Vagina (tissue), 2 donors: ENCODE results near the gene NDST1. TPM values are rescaled to one million over a fixed set of nuclear protein-coding genes. Genes with fewer than 3 reads are reported as not detected.
A peak's percentile ranks its signal among the peaks of the same experiment; 100 is the strongest.

ENCODE experiments used
- DNase-seq, 2 donors: peaks; one replicate each; pipeline ENCODE4 v3.0.0-alpha.2; 2017; ENCODE audit errors: extremely low spot score in 2 of 2
- H3K27ac ChIP-seq: fragments of 200-600 bp; sonication (generic); one replicate; pipeline ENCODE4 v1.5.1; 2019
- H3K27me3 ChIP-seq: fragments of 200-600 bp; sonication (generic); one replicate; pipeline ENCODE4 v1.5.1; 2019
- H3K36me3 ChIP-seq, 2 donors: fragments of 200-600 bp; sonication (generic); one replicate each; pipeline ENCODE4 v1.5.1; 2017 to 2019
- H3K4me1 ChIP-seq: fragments of 200-600 bp; sonication (generic); one replicate; pipeline ENCODE4 v1.5.1; 2019
- H3K4me3 ChIP-seq, 2 donors: fragments of 200-600 bp; sonication (generic); 1 replicate in 1 of 2; 2 replicates in 1 of 2; pipeline ENCODE4 v1.5.1; 2016 to 2019
- H3K9me3 ChIP-seq: fragments of 200-600 bp; sonication (generic); one replicate; pipeline ENCODE4 v1.5.1; 2019
- POLR2A ChIP-seq, 2 donors: fragments of 450-650 bp; IDR thresholded peaks; one replicate each; pipeline ENCODE4 v1.6.1; 2017; ENCODE audit warnings: antibody characterized with exemption in 2 of 2, mild to moderate bottlenecking in 2 of 2, moderate library complexity in 2 of 2
- POLR2AphosphoS5 ChIP-seq, 2 donors: sonication (generic); formaldehyde crosslinking; IDR thresholded peaks; one replicate each; pipeline ENCODE4 v1.9.0; 2017; ENCODE audit warnings: antibody characterized with exemption in 2 of 2, mild to moderate bottlenecking in 2 of 2, low read depth in 1 of 2; ENCODE audit not compliant: insufficient read depth in 1 of 2
- intact Hi-C: fragments of 100-400 bp; cut with DNase I; formaldehyde crosslinking; loops from one replicate; pipeline ENCODE4 v1.15.1; 2023
- total RNA-seq: library from RNA; depleted of rRNA; stranded (reverse); fragments of >200 nt; gene quantifications from one replicate; pipeline ENCODE4 v1.2.3, GENCODE V29; 2016
- TF ChIP-seq, protein P1 (sequence below), 3 experiments: fragments of 450-650 bp in 2 of 3; fragments of 200-600 bp in 1 of 3; sonication (generic) in 1 of 3; IDR thresholded peaks; one replicate each; pipeline ENCODE4 v1.5.1; 2017 to 2019; ENCODE audit warnings: antibody characterized with exemption in 3 of 3, mild to moderate bottlenecking in 2 of 3, moderate library complexity in 2 of 3

NDST1 gene
- total RNA-seq, 1 donor from 2014 or later = 73.9 TPM

GRCh38 chr5:150600616-150601490 lies 92.9 kb downstream of the NDST1 start:
- H3K27me3 ChIP-seq = no peaks in the 10 kb centered on the region
- peaks cover 29% of the 10 kb centered on the region for H3K4me1 ChIP-seq
- TF ChIP-seq, protein P1, sequence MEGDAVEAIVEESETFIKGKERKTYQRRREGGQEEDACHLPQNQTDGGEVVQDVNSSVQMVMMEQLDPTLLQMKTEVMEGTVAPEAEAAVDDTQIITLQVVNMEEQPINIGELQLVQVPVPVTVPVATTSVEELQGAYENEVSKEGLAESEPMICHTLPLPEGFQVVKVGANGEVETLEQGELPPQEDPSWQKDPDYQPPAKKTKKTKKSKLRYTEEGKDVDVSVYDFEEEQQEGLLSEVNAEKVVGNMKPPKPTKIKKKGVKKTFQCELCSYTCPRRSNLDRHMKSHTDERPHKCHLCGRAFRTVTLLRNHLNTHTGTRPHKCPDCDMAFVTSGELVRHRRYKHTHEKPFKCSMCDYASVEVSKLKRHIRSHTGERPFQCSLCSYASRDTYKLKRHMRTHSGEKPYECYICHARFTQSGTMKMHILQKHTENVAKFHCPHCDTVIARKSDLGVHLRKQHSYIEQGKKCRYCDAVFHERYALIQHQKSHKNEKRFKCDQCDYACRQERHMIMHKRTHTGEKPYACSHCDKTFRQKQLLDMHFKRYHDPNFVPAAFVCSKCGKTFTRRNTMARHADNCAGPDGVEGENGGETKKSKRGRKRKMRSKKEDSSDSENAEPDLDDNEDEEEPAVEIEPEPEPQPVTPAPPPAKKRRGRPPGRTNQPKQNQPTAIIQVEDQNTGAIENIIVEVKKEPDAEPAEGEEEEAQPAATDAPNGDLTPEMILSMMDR (IDR thresholded peaks at IDR 0.05) = no peak
- TF ChIP-seq POLR2AphosphoS5 (IDR thresholded peaks at IDR 0.05; ENCODE audit: insufficient read depth in 1 of 2, low read depth in 1 of 2) = no peak
- no peak for TF ChIP-seq POLR2A (IDR thresholded peaks at IDR 0.05)
- DNase-seq = no peak
- H3K27ac ChIP-seq = peak overlapping the region; percentile 6
- no peak overlapping the region for H3K4me3 ChIP-seq
- H3K9me3 ChIP-seq = no peaks in the 10 kb centered on the region
- intact Hi-C loops = no loop called here
- no peaks in the 10 kb centered on the region for H3K36me3 ChIP-seq

- H3K4me3 ChIP-seq = no peak overlapping the region
- peaks cover 29% of the 10 kb centered on the region for H3K4me1 ChIP-seq
- H3K9me3 ChIP-seq = no peaks in the 10 kb centered on the region
- no peak for DNase-seq
- no peak overlapping the region for H3K27ac ChIP-seq
- TF ChIP-seq, protein P1 (IDR thresholded peaks at IDR 0.05) = no peak
- no peak for TF ChIP-seq POLR2AphosphoS5 (IDR thresholded peaks at IDR 0.05; ENCODE audit: insufficient read depth in 1 of 2, low read depth in 1 of 2)
- no peak for TF ChIP-seq POLR2A (IDR thresholded peaks at IDR 0.05)
- H3K27me3 ChIP-seq = no peaks in the 10 kb centered on the region
- no peaks in the 10 kb centered on the region for H3K36me3 ChIP-seq
- intact Hi-C loops = no loop called here
Observed at GRCh38 chr5:150601491-150602345, 93.8 kb downstream of the NDST1 start.

DNA sequence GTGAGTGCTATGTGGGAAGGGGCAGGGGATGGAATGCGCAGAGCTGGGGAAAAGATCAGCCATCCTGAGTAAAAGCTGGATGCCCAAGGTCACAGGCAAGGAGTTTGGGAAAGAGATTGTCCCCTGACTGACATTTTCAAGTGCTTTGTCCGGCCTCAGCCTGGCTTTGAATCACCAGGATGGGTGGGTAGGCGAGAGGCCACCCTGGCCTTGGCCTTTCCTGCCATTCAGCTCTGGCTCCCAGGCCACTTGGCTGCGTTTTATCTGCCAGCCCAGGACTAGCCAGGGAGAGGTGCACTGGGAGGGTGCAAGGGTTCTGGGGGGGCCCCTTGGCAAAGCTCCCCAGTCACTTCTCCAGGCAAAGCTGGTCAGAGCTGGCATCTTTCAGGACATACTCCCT lies 95.1 kb downstream of the NDST1 start:
- Histone ChIP-seq H3K27ac (no peak overlapping the region), H3K4me1 (peaks cover 29% of the 10 kb centered on the region), H3K27me3 (no peaks in the 10 kb centered on the region), H3K4me3 (no peak overlapping the region), H3K36me3 (no peaks in the 10 kb centered on the region), H3K9me3 (no peaks in the 10 kb centered on the region)
- intact Hi-C loops = no loop called here
- TF ChIP-seq POLR2A (IDR thresholded peaks at IDR 0.05) (no peak), POLR2AphosphoS5 (IDR thresholded peaks at IDR 0.05; ENCODE audit: insufficient read depth in 1 of 2, low read depth in 1 of 2) (no peak)
- TF ChIP-seq, protein P1 (IDR thresholded peaks at IDR 0.05) = no peak
- DNase-seq = no peak

DNA sequence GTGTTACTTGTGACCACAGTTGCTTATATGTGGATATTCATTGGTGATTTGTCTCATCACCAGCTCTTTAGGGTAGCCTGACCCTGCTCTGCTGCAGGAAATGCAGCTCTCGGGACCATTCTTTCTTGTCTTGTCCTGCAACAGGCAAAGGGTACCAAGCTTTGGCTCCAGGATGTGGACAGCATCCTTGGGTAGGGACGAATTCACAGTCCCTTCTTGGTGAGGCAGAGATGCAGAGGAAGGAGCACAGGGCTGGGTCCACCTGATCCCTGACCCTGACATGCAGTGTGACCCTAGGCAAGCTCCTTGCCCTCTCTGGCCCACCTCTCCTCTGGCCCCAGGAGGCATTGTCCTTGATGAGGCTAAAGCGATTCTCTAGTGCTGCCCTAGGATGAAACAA lies 95.6 kb downstream of the NDST1 start:
- no peaks in the 10 kb centered on the region for H3K27me3 ChIP-seq
- no peak overlapping the region for H3K4me3 ChIP-seq
- TF ChIP-seq POLR2A (IDR thresholded peaks at IDR 0.05) = no peak
- TF ChIP-seq, protein P1 (IDR thresholded peaks at IDR 0.05) = no peak
- H3K36me3 ChIP-seq = no peaks in the 10 kb centered on the region
- H3K4me1 ChIP-seq = peaks cover 27% of the 10 kb centered on the region
- no peak for DNase-seq
- no peak overlapping the region for H3K27ac ChIP-seq
- intact Hi-C loops = no loop called here
- H3K9me3 ChIP-seq = no peaks in the 10 kb centered on the region
